IMR-90 (cell line): ENCODE data around the gene CRB1. TPM values are rescaled to one million over a fixed set of nuclear protein-coding genes. Genes with fewer than 3 reads are reported as not detected.

Experiments used
- ATAC-seq: fragments of 200-7000 bp; cut with Tn5 transposase; 2 replicates; pipeline ENCODE4 v1.9.1; 2020; ENCODE audit warnings: low read depth, mild to moderate bottlenecking, moderate library complexity
- BruUV-seq: library from RNA; stranded (reverse); fragments of 400-500 nt; replicated peaks from 2 replicates; lab custom pipeline; 2021; lab: Mats Ljungman, UMichigan
- CTCF ChIA-PET: fragments of 300-600 bp; formaldehyde crosslinking; extraction: SDS; loops from one replicate; lab custom pipeline; 2021; ENCODE audit warnings: antibody characterized with exemption; lab: Yijun Ruan, JAX
- POLR2A ChIA-PET: fragments of 300-600 bp; sonication (Branson Sonifier 250); formaldehyde crosslinking; loops from one replicate; lab custom pipeline; 2022; ENCODE audit warnings: antibody characterized with exemption; ENCODE audit not compliant: unreplicated experiment; lab: Charles Lee
- DNase-seq: peaks from one replicate; pipeline ENCODE4 v3.0.0; 2013
- H2AFZ ChIP-seq: replicated peaks from 2 replicates; pipeline ENCODE3; 2013; ENCODE audit warnings: low read length, mild to moderate bottlenecking; ENCODE audit not compliant: poor library complexity
- H2AK5ac ChIP-seq: 2 replicates; pipeline ENCODE4 v1.6.1; 2013; ENCODE audit warnings: low read depth, low read length, inconsistent platforms
- H2AK9ac ChIP-seq: replicated peaks from 2 replicates; pipeline ENCODE3; 2013; ENCODE audit warnings: mild to moderate bottlenecking, low read depth, low read length, moderate library complexity; ENCODE audit not compliant: poor library complexity
- H2BK120ac ChIP-seq: 2 replicates; pipeline ENCODE4 v1.6.1; 2013; ENCODE audit warnings: low read depth, low read length, inconsistent platforms
- H2BK15ac ChIP-seq: 3 replicates; pipeline ENCODE4 v1.6.1; 2013; ENCODE audit warnings: low read depth, low read length, inconsistent platforms
- H2BK20ac ChIP-seq: 2 replicates; pipeline ENCODE4 v1.6.1; 2013; ENCODE audit warnings: low read depth, mild to moderate bottlenecking, inconsistent platforms, low read length, moderate library complexity
- H2BK5ac ChIP-seq: 2 replicates; pipeline ENCODE4 v1.6.1; 2013; ENCODE audit warnings: mild to moderate bottlenecking, low read depth, low read length, inconsistent platforms; ENCODE audit not compliant: poor library complexity, severe bottlenecking
- H3K14ac ChIP-seq: replicated peaks from 2 replicates; pipeline ENCODE4 v1.6.1; 2013; ENCODE audit warnings: low read depth, low read length, inconsistent platforms
- H3K18ac ChIP-seq: 2 replicates; pipeline ENCODE4 v1.6.1; 2013; ENCODE audit warnings: low read depth, low read length, control low read depth
- H3K23ac ChIP-seq: 2 replicates; pipeline ENCODE4 v1.6.1; 2013; ENCODE audit warnings: low read depth, low read length, inconsistent platforms
- H3K27ac ChIP-seq: 2 replicates; pipeline ENCODE4 v1.5.1; 2013; ENCODE audit warnings: mild to moderate bottlenecking, control low read depth, low read length; ENCODE audit not compliant: insufficient read depth
- H3K27me3 ChIP-seq: 2 replicates; pipeline ENCODE4 v1.6.1; 2013; ENCODE audit warnings: low read length; ENCODE audit not compliant: control insufficient read depth, insufficient read depth
- H3K36me3 ChIP-seq: 2 replicates; pipeline ENCODE4 v1.6.1; 2013; ENCODE audit warnings: low read length, mixed read lengths; ENCODE audit not compliant: control insufficient read depth, insufficient read depth
- H3K4ac ChIP-seq: 2 replicates; pipeline ENCODE4 v1.6.1; 2013; ENCODE audit warnings: low read depth, low read length, inconsistent platforms
- H3K4me1 ChIP-seq: 2 replicates; pipeline ENCODE4 v1.6.1; 2013; ENCODE audit warnings: low read length, mixed read lengths; ENCODE audit not compliant: control insufficient read depth, insufficient read depth
- H3K4me2 ChIP-seq: 2 replicates; pipeline ENCODE4 v1.6.1; 2013; ENCODE audit warnings: low read depth, mild to moderate bottlenecking, control low read depth, low read length, moderate library complexity
- H3K4me3 ChIP-seq: 2 replicates; pipeline ENCODE4 v1.5.1; 2013; ENCODE audit warnings: low read depth, mild to moderate bottlenecking, control low read depth, low read length, moderate library complexity; ENCODE audit not compliant: insufficient read depth
- H3K56ac ChIP-seq: 2 replicates; pipeline ENCODE4 v1.6.1; 2013; ENCODE audit warnings: low read length, inconsistent platforms; ENCODE audit not compliant: insufficient read depth; ENCODE audit errors: extremely low read depth
- H3K79me1 ChIP-seq, 2 experiments: 2 replicates each; pipeline ENCODE4 v1.6.1; 2013; ENCODE audit warnings: low read length in 2 of 2, inconsistent platforms in 1 of 2, low read depth in 1 of 2
- H3K9ac ChIP-seq: 2 replicates; pipeline ENCODE4 v1.6.1; 2013; ENCODE audit warnings: low read depth, low read length, control low read depth
- H3K9me1 ChIP-seq: 2 replicates; pipeline ENCODE4 v1.6.1; 2013; ENCODE audit warnings: low read length, inconsistent platforms; ENCODE audit not compliant: insufficient read depth
- H3K9me3 ChIP-seq: 2 replicates; pipeline ENCODE4 v1.6.1; 2013; ENCODE audit warnings: low read length; ENCODE audit not compliant: control insufficient read depth, insufficient read depth
- H4K20me1 ChIP-seq: 2 replicates; pipeline ENCODE4 v1.6.1; 2013; ENCODE audit warnings: low read length, inconsistent platforms; ENCODE audit not compliant: insufficient read depth
- H4K5ac ChIP-seq: 2 replicates; pipeline ENCODE4 v1.6.1; 2013; ENCODE audit warnings: mild to moderate bottlenecking, low read depth, low read length, control low read depth
- H4K8ac ChIP-seq, 2 experiments: 2 replicates each; pipeline ENCODE4 v1.6.1; 2013; ENCODE audit warnings: low read depth in 2 of 2, low read length in 2 of 2, control low read depth in 1 of 2, inconsistent platforms in 1 of 2
- H4K91ac ChIP-seq: 2 replicates; pipeline ENCODE4 v1.6.1; 2013; ENCODE audit warnings: low read depth, low read length, inconsistent platforms; ENCODE audit not compliant: insufficient read depth
- BHLHE40 ChIP-seq: fragments of 150-350 bp; IDR thresholded peaks from 2 replicates; pipeline ENCODE4 v1.6.1; 2016; ENCODE audit warnings: mild to moderate bottlenecking, low read depth, low read length
- CEBPB ChIP-seq: IDR thresholded peaks from 2 replicates; pipeline ENCODE4 v1.6.1; 2012; ENCODE audit warnings: low read depth, low read length, improper control_type of control experiment
- CHD1 ChIP-seq: IDR thresholded peaks from 2 replicates; pipeline ENCODE4 v1.6.1; 2012; ENCODE audit warnings: low read depth, low read length, improper control_type of control experiment
- ELK1 ChIP-seq: fragments of 150-350 bp; IDR thresholded peaks from 2 replicates; pipeline ENCODE4 v1.6.1; 2016; ENCODE audit warnings: low read depth, mild to moderate bottlenecking, low read length, moderate library complexity, borderline replicate concordance
- FOS ChIP-seq: fragments of 150-350 bp; IDR thresholded peaks from 2 replicates; pipeline ENCODE4 v1.6.1; 2016; ENCODE audit warnings: low read depth, low read length
- MAFK ChIP-seq: IDR thresholded peaks from 2 replicates; pipeline ENCODE4 v1.6.1; 2012; ENCODE audit warnings: low read depth, low read length, improper control_type of control experiment
- MAZ ChIP-seq: IDR thresholded peaks from 2 replicates; pipeline ENCODE4 v1.6.1; 2012; ENCODE audit warnings: low read depth, mild to moderate bottlenecking, low read length, improper control_type of control experiment, moderate library complexity, borderline replicate concordance
- MXI1 ChIP-seq: IDR thresholded peaks from 2 replicates; pipeline ENCODE4 v1.6.1; 2012; ENCODE audit warnings: low read depth, mild to moderate bottlenecking, low read length, moderate library complexity, borderline replicate concordance
- NFE2L2 ChIP-seq: fragments of 150-350 bp; IDR thresholded peaks from 2 replicates; pipeline ENCODE4 v1.6.1; 2016; ENCODE audit warnings: low read depth, mild to moderate bottlenecking, low read length
- POLR2A ChIP-seq: IDR thresholded peaks from 2 replicates; pipeline ENCODE4 v1.6.1; 2012; ENCODE audit warnings: mild to moderate bottlenecking, low read depth, low read length
- RAD21 ChIP-seq: IDR thresholded peaks from 2 replicates; pipeline ENCODE4 v1.6.1; 2012; ENCODE audit warnings: low read length, improper control_type of control experiment
- RCOR1 ChIP-seq: IDR thresholded peaks from 2 replicates; pipeline ENCODE4 v1.6.1; 2012; ENCODE audit warnings: mild to moderate bottlenecking, low read length, improper control_type of control experiment; ENCODE audit not compliant: insufficient replicate concordance
- RFX5 ChIP-seq: IDR thresholded peaks from 2 replicates; pipeline ENCODE4 v1.8.0; 2012; ENCODE audit warnings: low read depth, mild to moderate bottlenecking, low read length, moderate library complexity
- SMC3 ChIP-seq: fragments of 150-350 bp; IDR thresholded peaks from 2 replicates; pipeline ENCODE4 v1.6.1; 2016; ENCODE audit warnings: low read depth, mild to moderate bottlenecking, antibody characterized with exemption, low read length, moderate library complexity
- WGBS, 2 experiments: methylation state at CpG; one replicate each; pipeline versions ENCODE4 v1.1.5 to v1.1.7; 2013; ENCODE audit warnings: missing lambda C conversion rate in 2 of 2; ENCODE audit not compliant: insufficient read length in 1 of 2; ENCODE audit errors: extremely low coverage in 2 of 2; 5-methylcytosine and 5-hydroxymethylcytosine counted together
- dilution Hi-C: fragments of 300-500 bp; cut with HindIII; formaldehyde crosslinking; loops from one replicate; pipeline ENCODE4 v1.14.3; 2018; ENCODE audit warnings: low sequenced_read_pairs; ENCODE audit not compliant: unreplicated experiment
- in situ Hi-C: fragments of 300-500 bp; cut with MboI; formaldehyde crosslinking; loops from 3 replicates; pipeline ENCODE4 v1.14.3; 2019; ENCODE audit warnings: low sequenced_read_pairs, inconsistent platforms, mixed read lengths
- intact Hi-C: fragments of 100-400 bp; cut with micrococcal nuclease; formaldehyde crosslinking; loops from 2 replicates; pipeline ENCODE4 v1.10.0; 2022
- polyA plus RNA-seq, 3 experiments: library from polyadenylated mRNA; depleted of rRNA; stranded (reverse); fragments of >200 nt; gene quantifications; 2 replicates each; pipeline ENCODE4 v1.2.3, GENCODE V29; 2012; ENCODE audit warnings: low replicate concordance in 1 of 3
- total RNA-seq: library from RNA; depleted of rRNA; stranded (reverse); fragments of >200 nt; gene quantifications from 2 replicates; pipeline ENCODE4 v1.2.3, GENCODE V29; 2012
- TF ChIP-seq, protein P1 (sequence below): conservative IDR thresholded peaks from 2 replicates; pipeline ENCODE4 v1.5.1; 2012; ENCODE audit warnings: mild to moderate bottlenecking, low read depth, low read length, improper control_type of control experiment
- TF ChIP-seq, protein P2 (sequence below): fragments of 150-350 bp; IDR thresholded peaks from 2 replicates; pipeline ENCODE4 v1.6.1; 2017; ENCODE audit warnings: mild to moderate bottlenecking, antibody characterized with exemption, low read length, low read depth

The CRB1 gene
- total and polyA plus RNA-seq, 2 of the 4 experiments (the other 2 are of a cell fraction) = not detected

- Histone ChIP-seq H3K9me1 (no peaks in the 10 kb centered on the region), H2BK120ac (no peak overlapping the region), H4K91ac (no peak overlapping the region), H3K4me3 (no peak overlapping the region), H2BK5ac (no peak overlapping the region), H4K8ac (no peak overlapping the region), H2AK9ac (no peak overlapping the region), H3K27ac (no peak overlapping the region), H3K4me1 (peaks cover 2% of the 10 kb centered on the region; the same call in 1 of the 2 replicates), H2BK15ac (no peak overlapping the region), H4K20me1 (no peaks in the 10 kb centered on the region), H3K4me2 (no peak overlapping the region), H3K27me3 (no peaks in the 10 kb centered on the region), H3K36me3 (no peaks in the 10 kb centered on the region), H3K9ac (no peak overlapping the region), H3K23ac (no peak overlapping the region), H3K4ac (no peak overlapping the region), H2AFZ (no peak overlapping the region), H3K56ac (no peak overlapping the region), H4K5ac (no peak overlapping the region), H2AK5ac (no peak overlapping the region), H2BK20ac (no peak overlapping the region), H3K18ac (no peak overlapping the region), H3K79me1 (no peaks in the 10 kb centered on the region), H3K14ac (no peak overlapping the region), H3K9me3 (no peaks in the 10 kb centered on the region)
- no TSS peak for BruUV-seq
- ATAC-seq (peak; percentile 70), DNase-seq (peak; percentile 74)
- ChIA-PET POLR2A (no interaction called here), CTCF (no interaction called here)
- intact Hi-C loops = no loop called here
- TF ChIP-seq BHLHE40 (peak; percentile 38; the same call in 1 of the 2 replicates), NFE2L2 (no peak), RCOR1 (no peak), MXI1 (no peak), FOS (no peak), MAZ (no peak), POLR2A (no peak), SMC3 (no peak), RAD21 (no peak), RFX5 (no peak), CEBPB (peak; percentile 46; the same call in 1 of the 2 replicates), MAFK (no peak), CHD1 (no peak), ELK1 (no peak)
- TF ChIP-seq, protein P1, sequence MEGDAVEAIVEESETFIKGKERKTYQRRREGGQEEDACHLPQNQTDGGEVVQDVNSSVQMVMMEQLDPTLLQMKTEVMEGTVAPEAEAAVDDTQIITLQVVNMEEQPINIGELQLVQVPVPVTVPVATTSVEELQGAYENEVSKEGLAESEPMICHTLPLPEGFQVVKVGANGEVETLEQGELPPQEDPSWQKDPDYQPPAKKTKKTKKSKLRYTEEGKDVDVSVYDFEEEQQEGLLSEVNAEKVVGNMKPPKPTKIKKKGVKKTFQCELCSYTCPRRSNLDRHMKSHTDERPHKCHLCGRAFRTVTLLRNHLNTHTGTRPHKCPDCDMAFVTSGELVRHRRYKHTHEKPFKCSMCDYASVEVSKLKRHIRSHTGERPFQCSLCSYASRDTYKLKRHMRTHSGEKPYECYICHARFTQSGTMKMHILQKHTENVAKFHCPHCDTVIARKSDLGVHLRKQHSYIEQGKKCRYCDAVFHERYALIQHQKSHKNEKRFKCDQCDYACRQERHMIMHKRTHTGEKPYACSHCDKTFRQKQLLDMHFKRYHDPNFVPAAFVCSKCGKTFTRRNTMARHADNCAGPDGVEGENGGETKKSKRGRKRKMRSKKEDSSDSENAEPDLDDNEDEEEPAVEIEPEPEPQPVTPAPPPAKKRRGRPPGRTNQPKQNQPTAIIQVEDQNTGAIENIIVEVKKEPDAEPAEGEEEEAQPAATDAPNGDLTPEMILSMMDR = no peak
- TF ChIP-seq, protein P2, sequence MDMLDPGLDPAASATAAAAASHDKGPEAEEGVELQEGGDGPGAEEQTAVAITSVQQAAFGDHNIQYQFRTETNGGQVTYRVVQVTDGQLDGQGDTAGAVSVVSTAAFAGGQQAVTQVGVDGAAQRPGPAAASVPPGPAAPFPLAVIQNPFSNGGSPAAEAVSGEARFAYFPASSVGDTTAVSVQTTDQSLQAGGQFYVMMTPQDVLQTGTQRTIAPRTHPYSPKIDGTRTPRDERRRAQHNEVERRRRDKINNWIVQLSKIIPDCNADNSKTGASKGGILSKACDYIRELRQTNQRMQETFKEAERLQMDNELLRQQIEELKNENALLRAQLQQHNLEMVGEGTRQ = no peak
- 0% methylated on average over 1 of the region's 8 CpGs; no CpG with 5 or more reads in 1 of the 2 experiments for WGBS, 2 experiments
- dilution Hi-C loops = no loop called here
- in situ Hi-C loops = no loop called here
Measured at GRCh38 chr1:197441999-197442414, 174.0 kb downstream of the CRB1 start.
